ENCODE data around the gene ZCCHC4. TPM values are rescaled to one million over a fixed set of nuclear protein-coding genes. Genes with fewer than 3 reads are reported as not detected.

Gene ZCCHC4
- total and polyA plus RNA-seq, 2 of the 8 experiments (the other 6 are each of a cell fraction or from before 2014, with no cell fraction given) = 9.8 to 12.5 TPM

GRCh38 chr4:25313201-25313895 lies 774 bp downstream of the ZCCHC4 start (continued):
- no peak for TF ChIP-seq CHD7 (IDR thresholded peaks at IDR 0.05; ENCODE audit: insufficient replicate concordance, low read length)
- no peak for TF ChIP-seq HDAC2 (IDR thresholded peaks at IDR 0.05; ENCODE audit: borderline replicate concordance in 1 of 2, low read depth in 2 of 2, low read length in 2 of 2)
- TF ChIP-seq SIX5 (IDR thresholded peaks at IDR 0.05; ENCODE audit: low read depth, low read length) = no peak
- no peak for TF ChIP-seq FOSL1 (IDR thresholded peaks at IDR 0.05; ENCODE audit: insufficient read depth, low read depth, low read length)
- TF ChIP-seq RFX5 (IDR thresholded peaks at IDR 0.05; ENCODE audit: borderline replicate concordance, low read depth, low read length) = no peak
- no peak for TF ChIP-seq TBP (IDR thresholded peaks at IDR 0.05; ENCODE audit: low read depth, low read length)
